Activated effector memory CD4-positive, alpha-beta T cell treated with anti-CD3 and anti-CD28 coated beads, Interleukin-2, amount 50 U/mL, for 16 hours (primary cell): Measurements from ENCODE around the gene ICAM3.
A peak's percentile ranks its signal among the peaks of the same experiment; 100 is the strongest.
"Not testable (repeated sequence)": the region's sequence is repeated elsewhere in the genome, so short reads cannot be mapped to it uniquely, and the experiment has no call there.

Experiments used
- DNase-seq: peaks from one replicate; pipeline ENCODE4 v3.0.0-alpha.2; 2020

ICAM3 gene

GRCh38 chr19:10343495-10343894, 4.1 kb upstream of the ICAM3 start:
- no peak for DNase-seq

DNA sequence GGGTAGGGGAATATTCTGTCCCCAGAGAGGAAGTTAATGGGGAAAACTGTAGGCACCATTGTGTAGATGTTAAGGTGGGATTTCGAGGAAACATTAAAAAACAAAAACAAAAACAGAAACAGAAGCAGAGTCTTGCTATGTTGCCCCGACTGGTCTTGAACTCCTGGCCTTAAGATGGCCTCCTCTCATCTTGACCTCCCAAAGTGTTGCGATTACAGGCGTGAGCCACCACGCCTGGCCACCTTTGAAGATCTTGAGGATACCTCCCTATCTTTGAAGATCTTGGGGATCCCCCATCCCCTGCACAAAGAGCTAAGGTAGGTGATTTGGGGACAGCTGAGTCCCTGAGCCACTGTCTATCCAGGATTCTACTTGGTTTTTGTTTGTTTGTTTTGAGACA, 553 bp upstream of the ICAM3 start:
- DNase-seq, result no peak

DNA sequence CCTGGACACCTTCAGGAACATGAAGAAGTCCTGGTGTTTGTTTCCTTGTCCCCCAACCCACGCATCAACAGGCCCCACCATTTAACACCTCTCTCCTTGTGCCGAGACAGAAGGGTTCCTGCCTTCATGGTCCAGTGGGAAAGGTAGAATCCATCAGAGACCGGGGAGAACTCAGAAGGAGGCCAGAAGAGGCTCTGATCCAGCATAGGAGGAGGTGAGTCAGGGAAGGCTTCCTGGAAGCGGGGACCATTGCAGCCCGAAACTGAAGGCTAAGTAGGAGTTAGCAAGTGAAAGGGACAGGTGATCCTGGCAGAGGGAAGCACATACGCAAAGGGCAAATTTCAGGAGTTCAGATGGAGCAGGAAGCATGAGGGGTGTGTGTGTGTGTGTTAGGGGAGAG, 484 bp downstream of the ICAM3 start:
- DNase-seq, result no peak

- not testable (repeated sequence) for DNase-seq
Observed at GRCh38 chr19:10336725-10337124, 2.7 kb downstream of the ICAM3 start.

DNA sequence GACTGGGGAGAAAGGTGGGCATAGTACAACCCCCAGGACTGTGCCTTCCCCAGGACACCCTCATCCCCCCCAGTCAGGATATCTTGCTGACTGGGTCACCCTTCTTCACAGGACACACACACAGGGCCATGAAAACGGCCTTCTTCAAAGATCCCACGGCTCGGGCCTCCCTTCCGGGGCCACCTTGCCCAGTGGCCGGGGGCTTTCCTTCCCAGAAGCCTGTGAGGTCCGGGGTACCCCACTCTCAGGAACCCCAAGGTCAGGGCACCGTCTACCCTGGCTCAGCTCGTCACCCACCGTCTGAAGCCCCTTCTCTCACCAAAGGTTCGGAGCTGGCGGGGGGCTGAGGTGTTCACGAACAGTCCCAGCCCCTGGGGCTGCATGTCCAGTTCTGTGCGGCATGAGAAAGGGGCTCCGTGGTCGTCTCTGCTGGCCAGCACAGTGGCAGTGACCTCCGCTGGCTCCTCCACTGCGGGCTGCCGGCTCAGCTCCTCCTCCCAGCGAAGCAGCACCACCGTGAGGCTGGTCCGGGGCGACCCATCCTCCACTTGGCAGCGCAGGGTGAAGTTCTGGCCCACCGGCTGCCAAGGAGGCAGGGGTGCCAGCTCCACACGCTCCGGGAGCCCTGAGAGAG, 4.0 kb downstream of the ICAM3 start:
- DNase-seq, result no peak

GRCh38 chr19:10334588-10335351, 4.7 kb downstream of the ICAM3 start:
- peak; percentile 77 for DNase-seq

- DNase-seq, result no peak
Observed at GRCh38 chr19:10333758-10334587, 5.5 kb downstream of the ICAM3 start.

- peak; percentile 99 for DNase-seq
Observed at GRCh38 chr19:10332965-10333757, 6.3 kb downstream of the ICAM3 start, which contains the start of gene RAVER1. Gene RAVER1 (minus strand): TSS chr19:10333529. CDS start chr19:10333507, 22 bp downstream.

DNA sequence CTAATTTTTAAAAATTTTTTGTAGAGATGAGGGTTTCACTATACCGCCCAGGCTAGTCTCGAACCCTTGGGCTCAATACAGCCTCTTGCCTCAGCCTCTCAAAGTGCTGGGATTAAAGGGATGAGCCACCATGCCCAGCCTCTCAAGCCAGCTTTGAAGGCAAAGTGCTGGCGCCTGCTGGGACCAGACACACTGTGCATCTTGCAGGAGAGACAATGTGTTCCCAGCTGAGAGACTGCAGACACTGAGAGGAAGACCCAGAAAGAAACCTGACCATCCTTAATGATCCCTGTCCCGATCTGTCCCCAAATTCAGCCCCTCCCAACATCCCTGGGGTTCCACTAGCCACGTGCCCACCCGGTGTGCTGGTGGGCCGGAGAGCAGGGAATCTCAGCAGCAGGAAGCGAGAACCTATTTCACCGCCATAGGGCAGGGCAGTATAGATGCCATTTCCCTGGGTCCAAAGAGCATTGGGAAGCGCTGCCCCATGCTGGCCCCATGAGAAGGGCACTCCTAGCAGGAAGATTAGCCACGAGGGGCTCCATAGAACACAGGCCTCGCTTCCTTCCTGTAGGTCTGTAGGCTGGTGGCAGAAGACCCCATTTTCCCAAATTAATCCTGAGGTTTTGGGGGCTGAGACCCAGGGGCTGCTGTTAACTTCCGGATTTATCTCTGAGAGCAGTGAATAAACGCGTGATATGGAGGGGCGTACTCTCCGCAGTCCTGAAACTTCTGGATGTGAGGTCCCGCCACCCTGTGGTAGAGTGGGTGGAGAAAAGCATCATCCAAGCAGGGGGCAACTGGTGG, 7.1 kb downstream of the ICAM3 start:
- no peak for DNase-seq

- no peak for DNase-seq
Observed at GRCh38 chr19:10329555-10329954, 9.9 kb downstream of the ICAM3 start.

- DNase-seq, result no peak
Observed at GRCh38 chr19:10328558-10329429, 10.6 kb downstream of the ICAM3 start.

GRCh38 chr19:10327793-10328192, 11.6 kb downstream of the ICAM3 start:
- DNase-seq, result no peak

GRCh38 chr19:10325732-10326131, 13.7 kb downstream of the ICAM3 start:
- no peak for DNase-seq

DNA sequence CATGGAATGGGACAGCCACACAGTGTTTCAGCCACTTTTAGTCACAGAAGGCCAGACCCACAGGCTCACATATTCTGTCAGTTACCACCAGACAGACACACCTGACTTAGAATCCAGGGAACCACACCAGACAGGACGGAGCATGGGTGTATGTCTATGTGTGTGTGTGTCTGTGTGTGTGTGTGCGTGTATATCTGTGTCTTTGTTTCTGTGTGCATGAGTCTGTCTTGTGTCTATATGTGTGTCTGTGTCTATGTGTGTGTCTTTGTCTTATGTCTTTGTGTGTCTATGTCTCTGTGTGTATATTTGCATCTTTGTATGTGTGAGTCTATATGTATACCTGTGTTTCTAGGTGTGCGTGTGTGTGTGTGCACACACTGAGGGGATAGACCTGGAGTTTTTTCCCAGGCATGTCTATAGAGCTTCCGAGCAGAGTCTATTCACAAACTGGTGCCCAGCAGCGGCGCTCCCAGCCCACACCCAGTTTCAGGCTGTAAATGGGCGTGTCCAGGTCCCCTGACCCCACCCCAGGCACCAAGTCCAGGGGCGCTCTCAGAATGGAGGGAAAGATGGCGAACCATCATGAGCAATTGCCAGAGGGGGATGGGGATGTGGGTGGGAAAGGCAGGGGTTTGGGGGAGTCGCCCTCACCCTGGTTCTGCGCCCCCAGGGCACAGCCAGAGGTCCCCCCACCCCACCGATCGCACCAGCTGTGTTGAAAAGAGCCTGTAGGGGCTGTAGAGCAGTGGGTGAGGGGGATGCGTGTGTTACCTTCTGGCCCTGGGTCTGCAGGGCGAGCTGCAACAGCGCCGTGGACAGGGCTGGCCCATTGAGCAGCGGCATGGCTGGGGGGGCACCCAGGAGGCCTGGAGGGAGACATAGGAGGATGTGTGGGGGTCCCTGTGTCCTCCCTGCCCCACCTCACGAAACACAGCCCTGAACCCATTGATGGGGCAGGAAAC, 17.3 kb downstream of the ICAM3 start:
- no peak for DNase-seq

- DNase-seq, result no peak
Observed at GRCh38 chr19:10321417-10321797, 18.0 kb downstream of the ICAM3 start.

DNA sequence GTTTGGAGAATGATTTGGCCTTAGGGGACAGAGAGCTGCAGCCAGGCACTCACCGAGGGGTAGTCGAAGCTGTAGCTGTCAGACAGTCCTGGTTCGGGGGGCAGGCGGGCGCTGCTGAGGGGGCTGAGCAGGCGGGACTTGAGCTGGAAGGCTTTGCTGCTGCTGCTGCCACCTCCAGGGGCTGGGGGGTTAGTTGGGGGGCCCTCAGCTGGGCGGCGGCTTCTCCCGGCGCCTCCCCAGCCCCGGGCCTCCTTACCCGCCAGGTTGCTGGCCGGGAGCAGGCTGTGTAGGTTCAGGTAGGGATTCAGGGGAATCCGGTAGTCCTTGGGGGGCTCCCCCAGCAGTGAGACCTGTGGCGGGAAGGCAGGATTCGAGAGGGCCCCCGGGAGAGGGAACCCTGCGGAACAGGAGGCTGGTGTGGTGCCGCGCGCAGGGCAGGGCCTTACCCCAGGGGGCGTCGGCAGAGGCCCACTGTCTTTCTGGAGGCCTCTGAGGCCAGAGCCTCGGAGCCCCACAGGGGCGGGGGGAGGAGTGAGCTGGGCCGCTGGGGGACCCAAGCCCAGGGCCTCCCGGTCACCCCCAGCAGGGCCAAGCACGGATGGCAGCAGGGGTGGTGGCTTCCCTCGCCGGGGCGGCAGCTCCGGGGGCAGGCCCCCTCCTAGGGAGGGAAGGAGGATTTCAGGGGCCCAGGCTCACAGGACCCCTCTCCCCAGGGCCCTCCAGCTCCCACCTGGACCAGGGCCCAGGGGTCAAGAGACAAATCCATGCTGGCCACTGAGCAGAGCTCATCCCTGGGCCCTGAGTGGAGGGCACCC, 18.6 kb downstream of the ICAM3 start:
- no peak for DNase-seq

DNA sequence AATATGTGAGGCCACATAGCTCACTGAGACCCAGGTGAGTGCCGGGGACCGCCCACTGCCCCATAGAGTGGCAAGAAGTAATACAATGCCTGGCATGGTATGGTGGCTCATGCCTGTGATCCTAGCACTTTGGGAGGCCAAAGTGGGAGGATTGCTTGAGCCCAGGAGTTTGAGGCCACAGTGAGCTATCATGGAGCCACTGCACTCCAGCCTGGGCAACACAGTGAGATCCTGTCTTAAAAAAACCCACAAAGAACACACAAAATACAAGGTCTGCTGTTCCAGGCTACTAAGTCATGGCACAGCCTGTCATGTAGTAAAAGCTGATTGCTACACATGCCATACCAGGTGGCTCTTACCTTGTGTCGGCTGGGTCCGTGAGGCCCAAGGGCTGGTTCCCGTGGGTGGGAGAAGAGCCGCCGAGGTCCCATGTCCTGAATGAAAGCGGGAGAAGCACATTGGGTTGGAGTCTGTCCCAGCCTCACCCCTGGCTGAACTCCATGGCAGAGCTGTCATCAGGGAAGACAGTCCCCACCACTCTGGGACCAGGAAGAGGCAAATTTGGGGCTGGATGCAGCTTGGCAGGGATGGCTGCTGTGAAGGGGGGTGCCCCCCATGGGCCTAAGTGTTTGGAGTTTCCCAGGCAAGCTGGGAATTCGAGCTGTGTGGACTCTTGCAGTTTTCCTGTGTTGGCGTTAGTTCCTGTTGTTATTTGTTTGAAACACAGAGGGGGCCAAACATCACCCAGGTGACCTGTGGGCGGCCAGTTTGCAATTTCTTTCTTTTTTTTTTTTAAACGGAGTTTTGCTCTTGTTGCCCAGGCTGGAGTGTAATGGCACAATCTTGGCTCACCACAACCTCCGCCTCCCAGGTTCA, 20.4 kb downstream of the ICAM3 start:
- no peak for DNase-seq
